Keratinocyte (primary cell): ENCODE measurements around the gene CFAP100.

Source experiments
- CTCF ChIP-seq, 3 experiments: IDR thresholded peaks in 1 of 3; conservative IDR thresholded peaks in 1 of 3; optimal IDR thresholded peaks in 1 of 3; 2 replicates in 2 of 3; 3 replicates in 1 of 3; pipeline versions ENCODE3 to v1.5.1; 2011; ENCODE audit warnings: low read length in 3 of 3, mild to moderate bottlenecking in 3 of 3, moderate library complexity in 2 of 3, control low read depth in 1 of 3, inconsistent platforms in 1 of 3; ENCODE audit not compliant: insufficient read depth in 2 of 3; ENCODE audit errors: extremely low read depth in 1 of 3
- EZH2 ChIP-seq: IDR thresholded peaks from one replicate; pipeline ENCODE4 v1.6.1; 2012; ENCODE audit warnings: inconsistent platforms, mild to moderate bottlenecking, low read length, moderate library complexity

DNA sequence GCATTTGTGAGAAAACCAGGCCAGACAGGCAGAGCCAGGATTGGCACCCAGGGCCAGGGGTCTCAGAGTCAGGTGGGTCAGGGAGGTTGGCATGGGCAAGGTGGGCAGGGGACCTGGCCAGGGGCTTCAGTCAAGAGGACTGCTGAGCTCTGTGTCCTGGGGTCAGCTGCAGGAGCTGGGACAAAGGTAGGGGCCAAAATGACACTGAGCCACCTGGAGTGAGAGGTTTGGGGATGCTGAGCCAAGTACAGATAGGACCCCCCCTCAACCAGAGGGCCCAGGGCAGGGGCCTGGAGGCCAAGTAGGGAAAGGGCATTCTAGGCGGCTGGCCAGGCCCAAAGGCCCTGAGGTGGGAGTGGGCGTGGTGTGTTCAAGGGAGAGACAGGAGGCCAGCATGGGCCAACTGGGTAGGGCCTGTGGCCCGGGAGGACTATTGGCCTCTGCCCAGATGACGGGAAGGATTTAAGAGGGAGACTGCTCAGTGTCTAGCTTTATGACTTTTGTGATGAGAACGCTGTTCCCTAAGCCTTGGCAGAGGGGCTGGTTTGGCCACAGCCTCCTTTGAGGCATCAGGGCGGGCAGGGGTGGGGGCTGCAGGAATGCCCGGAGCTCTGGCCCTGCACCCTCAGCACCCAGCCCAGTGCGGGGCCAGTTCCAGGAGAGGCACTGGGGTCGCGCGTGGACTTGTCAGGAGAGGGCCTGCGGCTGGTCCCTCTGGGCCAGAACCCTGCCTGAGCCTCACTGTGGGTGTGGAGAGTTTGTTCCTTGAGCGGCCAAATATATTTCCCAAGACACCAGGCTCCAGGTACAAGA, 3.1 kb downstream of the CFAP100 start:
- TF ChIP-seq EZH2 (no peak), CTCF (optimal IDR thresholded peaks at IDR 0.05 in 1 of 3, IDR thresholded peaks at IDR 0.05 in 1 of 3, conservative IDR thresholded peaks at IDR 0.05 in 1 of 3; ENCODE audit: extremely low read depth in 1 of 3, insufficient read depth in 2 of 3, low read length in 3 of 3) (no peak)
